Measurements from ENCODE around the gene PPFIBP2.

DNA sequence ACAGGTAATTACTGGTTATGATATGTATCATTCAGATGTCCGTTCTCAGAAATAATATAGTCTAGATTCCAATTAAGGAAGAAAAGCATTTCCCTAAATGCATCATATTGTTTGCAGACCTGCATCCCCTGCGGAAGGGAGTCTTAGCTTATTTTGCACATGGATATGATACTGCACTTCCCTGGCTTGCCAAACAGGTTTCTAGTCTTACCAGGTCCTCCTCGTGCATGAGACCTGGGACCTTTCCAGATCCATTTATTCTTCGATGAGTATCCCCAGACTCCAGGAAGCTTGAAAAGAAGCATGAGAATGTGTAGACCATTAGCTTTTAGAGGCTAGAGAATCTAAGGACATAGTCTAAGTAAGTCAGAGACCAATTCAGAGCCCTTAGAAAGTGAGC lies 128.9 kb downstream of the PPFIBP2 start:
- TF ChIP-seq YY1 (IDR thresholded peaks at IDR 0.05; ENCODE audit: insufficient read depth, insufficient read length), result no peak
- no peak for TF ChIP-seq SUZ12 (IDR thresholded peaks at IDR 0.05; ENCODE audit: extremely low read depth, insufficient read depth, insufficient read length)

All from NT2/D1 (cell line).